Fibroblast of lung (primary cell): ENCODE results near the gene CPXM1. TPM values are rescaled to one million over a fixed set of nuclear protein-coding genes. Genes with fewer than 3 reads are reported as not detected.
A peak's percentile ranks its signal among the peaks of the same experiment; 100 is the strongest.

ENCODE experiments used
- DNase-seq, 2 donors: peaks; one replicate each; pipeline versions ENCODE4 v3.0.0 to v3.0.0-alpha.2; 2010; ENCODE audit warnings: low read depth in 2 of 2
- H2AFZ ChIP-seq: 2 replicates; pipeline ENCODE4 v1.5.1; 2012; ENCODE audit warnings: low read length, control low read depth, inconsistent platforms
- H3K27ac ChIP-seq: 2 replicates; pipeline ENCODE4 v1.5.1; 2011; ENCODE audit warnings: low read length, control low read depth; ENCODE audit not compliant: insufficient read depth
- H3K27me3 ChIP-seq: 2 replicates; pipeline ENCODE4 v1.5.1; 2011; ENCODE audit warnings: mild to moderate bottlenecking, low read length; ENCODE audit not compliant: control insufficient read depth, insufficient read depth
- H3K36me3 ChIP-seq: 2 replicates; pipeline ENCODE4 v1.5.1; 2011; ENCODE audit warnings: low read length; ENCODE audit not compliant: control insufficient read depth, insufficient read depth
- H3K4me1 ChIP-seq: 2 replicates; pipeline ENCODE4 v1.5.1; 2011; ENCODE audit warnings: low read length; ENCODE audit not compliant: control insufficient read depth, insufficient read depth; ENCODE audit errors: extremely low read depth
- H3K4me2 ChIP-seq: 2 replicates; pipeline ENCODE4 v1.5.1; 2011; ENCODE audit warnings: low read length, control low read depth; ENCODE audit not compliant: insufficient read depth; ENCODE audit errors: extremely low read depth
- H3K4me3 ChIP-seq, 4 experiments: fragments of 200-600 bp in 1 of 4; sonication (generic) in 1 of 4; replicated peaks in 1 of 4; 2 replicates each; pipeline ENCODE4 v1.5.1; 2011 to 2016; ENCODE audit warnings: low read length in 4 of 4, low read depth in 3 of 4, mild to moderate bottlenecking in 3 of 4, control low read depth in 2 of 4, inconsistent platforms in 1 of 4, mixed read lengths in 1 of 4; ENCODE audit not compliant: insufficient read depth in 1 of 4; ENCODE audit errors: control extremely low read depth in 1 of 4
- H3K79me2 ChIP-seq: 2 replicates; pipeline ENCODE4 v1.5.1; 2012; ENCODE audit warnings: mild to moderate bottlenecking, low read length, inconsistent platforms; ENCODE audit not compliant: control insufficient read depth, insufficient read depth
- H3K9ac ChIP-seq: 2 replicates; pipeline ENCODE4 v1.5.1; 2011; ENCODE audit warnings: mild to moderate bottlenecking, low read length, control low read depth; ENCODE audit not compliant: insufficient read depth
- H3K9me3 ChIP-seq: 2 replicates; pipeline ENCODE4 v1.5.1; 2012; ENCODE audit warnings: low read depth, low read length; ENCODE audit not compliant: control insufficient read depth, insufficient read depth
- H4K20me1 ChIP-seq: 2 replicates; pipeline ENCODE4 v1.5.1; 2011; ENCODE audit warnings: low read length; ENCODE audit not compliant: control insufficient read depth, insufficient read depth; ENCODE audit errors: extremely low read depth
- EZH2 ChIP-seq: IDR thresholded peaks from 2 replicates; pipeline ENCODE4 v1.5.1; 2012; ENCODE audit warnings: low read length, control low read depth, mild to moderate bottlenecking; ENCODE audit errors: missing control alignments
- polyA plus RNA-seq, 2 donors: library from polyadenylated mRNA; depleted of rRNA in 1 of 2; stranded (reverse) in 1 of 2; unstranded in 1 of 2; fragments of >200 nt; gene quantifications; 2 replicates each; pipeline ENCODE4 v1.2.1, GENCODE V29; 2011 to 2012; ENCODE audit warnings: missing spikeins in 1 of 2
- total RNA-seq: library from RNA; depleted of rRNA; stranded (reverse); fragments of >200 nt; gene quantifications from 2 replicates; pipeline ENCODE4 v1.2.1, GENCODE V29; 2014
- TF ChIP-seq, protein P1 (sequence below), 2 donors: IDR thresholded peaks in 1 of 2; conservative IDR thresholded peaks in 1 of 2; 1 replicate in 1 of 2; 2 replicates in 1 of 2; pipeline ENCODE4 v1.5.1; 2011 to 2012; ENCODE audit warnings: low read length in 2 of 2, control low read depth in 1 of 2, inconsistent platforms in 1 of 2, low read depth in 1 of 2, mild to moderate bottlenecking in 1 of 2

The CPXM1 gene
- total and polyA plus RNA-seq, 2 donors (not counting 1 experiment from before 2014, with no cell fraction given): 0.50 to 0.92 TPM

DNA sequence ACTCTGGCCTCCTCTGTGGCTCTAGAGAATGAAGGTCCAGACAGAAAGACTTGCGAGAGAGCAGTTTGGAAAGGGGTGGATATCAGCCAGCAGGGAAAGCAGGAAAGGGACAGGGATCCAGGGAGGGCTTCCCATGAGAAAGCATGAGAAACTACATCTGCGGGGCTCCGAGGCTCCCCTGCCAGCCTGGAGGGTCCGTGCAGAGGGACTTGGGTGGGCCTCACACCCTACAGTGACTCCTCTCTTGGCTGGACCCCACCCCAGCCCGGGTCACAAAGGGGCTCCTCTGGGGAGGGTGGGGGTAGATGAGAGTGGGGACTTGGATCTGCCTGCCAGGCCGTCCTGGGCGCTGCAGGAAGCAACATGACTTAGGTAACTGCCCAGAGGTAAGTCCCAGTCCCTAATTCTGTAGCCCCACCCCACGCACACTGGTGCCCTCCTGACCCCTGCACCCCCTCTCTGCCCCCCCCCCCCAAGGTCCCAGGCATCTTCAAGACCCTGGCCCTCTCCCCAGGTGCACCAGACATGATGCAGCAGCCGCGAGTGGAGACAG lies 15.7 kb upstream of the CPXM1 start, which contains the start of gene TMEM239:
TSS of gene TMEM239 (plus strand) at position 335 of the 553 bp plus-strand sequence. CDS start at position 526, 191 bp downstream.
- no peaks in the 10 kb centered on the region for H3K79me2 ChIP-seq
- H3K9ac ChIP-seq: no peak within 1 kb of the TSS
- no peaks in the 10 kb centered on the region for H4K20me1 ChIP-seq
- H3K36me3 ChIP-seq: no peaks in the 10 kb centered on the region
- H3K4me2 ChIP-seq: no peak within 1 kb of the TSS
- peak within 1 kb of the TSS; percentile 81 for H3K27ac ChIP-seq
- no peak for DNase-seq
- peaks cover 24% of the 10 kb centered on the region for H3K4me1 ChIP-seq
- H3K27me3 ChIP-seq: peaks cover 7% of the 10 kb centered on the region
- no peak within 1 kb of the TSS for H2AFZ ChIP-seq
- no peaks in the 10 kb centered on the region for H3K9me3 ChIP-seq
- TF ChIP-seq, protein P1, sequence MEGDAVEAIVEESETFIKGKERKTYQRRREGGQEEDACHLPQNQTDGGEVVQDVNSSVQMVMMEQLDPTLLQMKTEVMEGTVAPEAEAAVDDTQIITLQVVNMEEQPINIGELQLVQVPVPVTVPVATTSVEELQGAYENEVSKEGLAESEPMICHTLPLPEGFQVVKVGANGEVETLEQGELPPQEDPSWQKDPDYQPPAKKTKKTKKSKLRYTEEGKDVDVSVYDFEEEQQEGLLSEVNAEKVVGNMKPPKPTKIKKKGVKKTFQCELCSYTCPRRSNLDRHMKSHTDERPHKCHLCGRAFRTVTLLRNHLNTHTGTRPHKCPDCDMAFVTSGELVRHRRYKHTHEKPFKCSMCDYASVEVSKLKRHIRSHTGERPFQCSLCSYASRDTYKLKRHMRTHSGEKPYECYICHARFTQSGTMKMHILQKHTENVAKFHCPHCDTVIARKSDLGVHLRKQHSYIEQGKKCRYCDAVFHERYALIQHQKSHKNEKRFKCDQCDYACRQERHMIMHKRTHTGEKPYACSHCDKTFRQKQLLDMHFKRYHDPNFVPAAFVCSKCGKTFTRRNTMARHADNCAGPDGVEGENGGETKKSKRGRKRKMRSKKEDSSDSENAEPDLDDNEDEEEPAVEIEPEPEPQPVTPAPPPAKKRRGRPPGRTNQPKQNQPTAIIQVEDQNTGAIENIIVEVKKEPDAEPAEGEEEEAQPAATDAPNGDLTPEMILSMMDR (conservative IDR thresholded peaks at IDR 0.05 in 1 of 2, IDR thresholded peaks at IDR 0.05 in 1 of 2; ENCODE audit: low read depth in 1 of 2, low read length in 2 of 2): no peak
- no peak within 1 kb of the TSS for H3K4me3 ChIP-seq

DNA sequence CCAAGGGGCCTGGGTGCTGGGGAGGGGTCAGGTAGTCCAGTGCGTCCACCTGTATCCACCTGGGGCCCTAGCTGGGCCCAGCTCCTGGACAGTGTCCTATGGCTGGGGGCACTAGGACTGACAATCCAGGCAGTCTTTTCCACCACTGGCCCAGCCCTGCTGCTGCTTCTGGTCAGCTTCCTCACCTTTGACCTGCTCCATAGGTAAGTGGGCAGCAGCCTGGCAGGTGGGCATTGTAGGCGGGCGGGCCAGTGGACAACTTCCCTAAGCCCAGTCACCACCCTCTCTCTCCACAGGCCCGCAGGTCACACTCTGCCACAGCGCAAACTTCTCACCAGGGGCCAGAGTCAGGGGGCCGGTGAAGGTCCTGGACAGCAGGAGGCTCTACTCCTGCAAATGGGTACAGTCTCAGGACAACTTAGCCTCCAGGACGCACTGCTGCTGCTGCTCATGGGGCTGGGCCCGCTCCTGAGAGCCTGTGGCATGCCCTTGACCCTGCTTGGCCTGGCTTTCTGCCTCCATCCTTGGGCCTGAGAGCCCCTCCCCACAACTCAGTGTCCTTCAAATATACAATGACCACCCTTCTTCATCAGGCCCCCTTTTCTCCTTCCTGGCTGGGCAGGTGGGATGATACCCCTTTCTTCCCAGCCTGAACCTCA lies 14.9 kb upstream of the CPXM1 start:
- H3K4me1 ChIP-seq: peaks cover 22% of the 10 kb centered on the region
- peak overlapping the region; percentile 81 for H3K27ac ChIP-seq
- no peak overlapping the region for H3K4me2 ChIP-seq
- peaks cover under 1% of the 10 kb centered on the region for H3K27me3 ChIP-seq
- no peak overlapping the region for H2AFZ ChIP-seq
- TF ChIP-seq, protein P1 (conservative IDR thresholded peaks at IDR 0.05 in 1 of 2, IDR thresholded peaks at IDR 0.05 in 1 of 2; ENCODE audit: low read depth in 1 of 2, low read length in 2 of 2): no peak
- TF ChIP-seq EZH2: no peak
- H3K9ac ChIP-seq: peak overlapping the region; percentile 41
- no peak for DNase-seq
- no peaks in the 10 kb centered on the region for H3K36me3 ChIP-seq
- H3K4me3 ChIP-seq: no peak overlapping the region
- no peaks in the 10 kb centered on the region for H3K9me3 ChIP-seq
- H3K79me2 ChIP-seq: no peaks in the 10 kb centered on the region
- no peaks in the 10 kb centered on the region for H4K20me1 ChIP-seq

DNA sequence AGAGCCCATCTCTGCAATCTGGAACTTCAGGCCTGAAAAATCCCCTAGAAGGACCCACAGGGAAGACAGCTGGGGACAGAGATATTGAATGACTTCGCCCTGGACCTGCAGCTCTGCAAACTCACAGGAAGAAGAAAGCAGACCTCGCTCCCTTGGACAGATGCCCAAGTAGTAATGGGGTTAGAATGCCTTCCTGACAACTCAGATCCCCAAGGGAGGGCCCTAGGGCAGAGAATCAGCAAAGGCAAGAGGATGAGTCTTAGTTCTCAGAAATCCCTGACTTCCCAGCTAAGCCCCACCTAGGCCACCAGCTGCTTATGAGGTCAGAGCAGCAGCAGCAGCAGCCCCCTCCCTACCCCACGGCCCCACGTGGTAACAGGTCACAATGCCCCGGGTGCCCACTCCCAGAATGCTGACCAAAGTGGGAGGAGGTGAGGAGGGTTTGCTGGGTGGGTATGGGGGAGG lies 14.2 kb upstream of the CPXM1 start, which contains the start of gene C20orf141:
TSS of gene C20orf141 (plus strand) at position 401 of the 465 bp plus-strand sequence. CDS start 198 bp downstream, outside the sequence.
- Histone ChIP-seq H3K79me2 (no peaks in the 10 kb centered on the region), H3K4me1 (peaks cover 18% of the 10 kb centered on the region), H4K20me1 (no peaks in the 10 kb centered on the region), H3K4me3 (no peak within 1 kb of the TSS), H3K4me2 (peak within 1 kb of the TSS; percentile 42), H2AFZ (no peak within 1 kb of the TSS), H3K27ac (peak within 1 kb of the TSS; percentile 81), H3K27me3 (no peaks in the 10 kb centered on the region), H3K36me3 (no peaks in the 10 kb centered on the region), H3K9ac (peak within 1 kb of the TSS; percentile 41), H3K9me3 (no peaks in the 10 kb centered on the region)
- TF ChIP-seq, protein P1 (conservative IDR thresholded peaks at IDR 0.05 in 1 of 2, IDR thresholded peaks at IDR 0.05 in 1 of 2; ENCODE audit: low read depth in 1 of 2, low read length in 2 of 2): no peak
- TF ChIP-seq EZH2: no peak
- peak; percentile 96 for DNase-seq
